ENCODE measurements around the gene DPP3.
"Not testable (repeated sequence)": the region's sequence is repeated elsewhere in the genome, so short reads cannot be mapped to it uniquely, and the experiment has no call there.

DNA sequence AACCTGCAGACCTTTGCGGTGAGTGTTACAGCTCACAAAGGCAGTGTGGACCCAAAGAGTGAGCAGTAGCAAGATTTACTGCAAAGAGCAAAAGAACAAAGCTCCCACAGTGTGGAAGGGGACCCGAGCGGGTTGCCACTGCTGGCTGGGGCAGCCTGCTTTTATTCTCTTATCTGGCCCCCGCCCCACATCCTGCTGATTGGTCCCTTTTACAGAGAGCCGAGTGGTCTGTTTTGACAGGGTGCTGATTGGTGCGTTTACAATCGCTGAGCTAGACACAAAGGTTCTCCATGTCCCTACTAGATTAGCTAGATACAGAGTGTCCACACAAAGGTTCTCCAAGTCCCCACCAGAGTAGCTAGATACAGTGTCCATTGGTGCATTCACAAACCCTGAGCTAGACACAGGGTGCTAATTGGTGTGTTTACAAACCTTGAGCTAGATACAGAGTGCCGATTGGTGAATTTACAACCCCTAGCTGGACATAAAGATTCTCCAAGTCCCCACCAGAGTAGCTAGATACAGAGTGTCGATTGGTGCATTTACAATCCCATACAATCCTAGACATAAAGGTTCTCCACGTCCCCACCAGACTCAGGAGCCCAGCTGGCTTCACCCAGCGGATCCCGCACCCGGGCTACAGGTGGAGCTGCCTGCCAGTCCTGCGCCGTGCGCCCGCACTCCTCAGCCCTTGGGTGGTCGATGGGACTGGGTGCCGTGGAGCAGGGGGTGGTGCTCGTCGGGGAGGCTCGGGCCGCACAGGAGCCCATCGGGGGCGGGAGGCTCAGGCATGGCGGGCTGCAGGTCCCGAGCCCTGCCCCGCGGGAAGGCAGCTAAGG lies 39.9 kb upstream of the DPP3 start:
- TF ChIP-seq, protein P1, sequence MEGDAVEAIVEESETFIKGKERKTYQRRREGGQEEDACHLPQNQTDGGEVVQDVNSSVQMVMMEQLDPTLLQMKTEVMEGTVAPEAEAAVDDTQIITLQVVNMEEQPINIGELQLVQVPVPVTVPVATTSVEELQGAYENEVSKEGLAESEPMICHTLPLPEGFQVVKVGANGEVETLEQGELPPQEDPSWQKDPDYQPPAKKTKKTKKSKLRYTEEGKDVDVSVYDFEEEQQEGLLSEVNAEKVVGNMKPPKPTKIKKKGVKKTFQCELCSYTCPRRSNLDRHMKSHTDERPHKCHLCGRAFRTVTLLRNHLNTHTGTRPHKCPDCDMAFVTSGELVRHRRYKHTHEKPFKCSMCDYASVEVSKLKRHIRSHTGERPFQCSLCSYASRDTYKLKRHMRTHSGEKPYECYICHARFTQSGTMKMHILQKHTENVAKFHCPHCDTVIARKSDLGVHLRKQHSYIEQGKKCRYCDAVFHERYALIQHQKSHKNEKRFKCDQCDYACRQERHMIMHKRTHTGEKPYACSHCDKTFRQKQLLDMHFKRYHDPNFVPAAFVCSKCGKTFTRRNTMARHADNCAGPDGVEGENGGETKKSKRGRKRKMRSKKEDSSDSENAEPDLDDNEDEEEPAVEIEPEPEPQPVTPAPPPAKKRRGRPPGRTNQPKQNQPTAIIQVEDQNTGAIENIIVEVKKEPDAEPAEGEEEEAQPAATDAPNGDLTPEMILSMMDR (conservative IDR thresholded peaks at IDR 0.05; ENCODE audit: low read depth, low read length): not testable (repeated sequence)
- TF ChIP-seq MXI1 (IDR thresholded peaks at IDR 0.05; ENCODE audit: borderline replicate concordance, low read depth, low read length); RAD21 (IDR thresholded peaks at IDR 0.05; ENCODE audit: low read length); MAZ (IDR thresholded peaks at IDR 0.05; ENCODE audit: borderline replicate concordance, low read depth, low read length); POLR2A (IDR thresholded peaks at IDR 0.05; ENCODE audit: low read depth, low read length); SMC3 (IDR thresholded peaks at IDR 0.05; ENCODE audit: low read depth, low read length): not testable (repeated sequence)
- TF ChIP-seq, protein P2, sequence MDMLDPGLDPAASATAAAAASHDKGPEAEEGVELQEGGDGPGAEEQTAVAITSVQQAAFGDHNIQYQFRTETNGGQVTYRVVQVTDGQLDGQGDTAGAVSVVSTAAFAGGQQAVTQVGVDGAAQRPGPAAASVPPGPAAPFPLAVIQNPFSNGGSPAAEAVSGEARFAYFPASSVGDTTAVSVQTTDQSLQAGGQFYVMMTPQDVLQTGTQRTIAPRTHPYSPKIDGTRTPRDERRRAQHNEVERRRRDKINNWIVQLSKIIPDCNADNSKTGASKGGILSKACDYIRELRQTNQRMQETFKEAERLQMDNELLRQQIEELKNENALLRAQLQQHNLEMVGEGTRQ (IDR thresholded peaks at IDR 0.05; ENCODE audit: low read depth, low read length): not testable (repeated sequence)

Data from IMR-90 (cell line).